ENCODE data around the gene COL6A1. TPM values are rescaled to one million over a fixed set of nuclear protein-coding genes. Genes with fewer than 3 reads are reported as not detected.

COL6A1 gene
- polyA plus RNA-seq, 2 of the 4 experiments (the other 2 are of a cell fraction): 3.9 to 18.3 TPM

- POLR2A ChIA-PET: interaction anchor here (0.5 kb wide), 1 partner anchor 10 kb away, joined by 4 read pairs; no protein-coding TSS in a partner anchor
- 85% methylated on average over 19 of the region's 38 CpGs for WGBS (ENCODE audit: missing lambda C conversion rate)
- Histone ChIP-seq H3K4me1 (no peaks in the 10 kb centered on the region), H3K9me3 (no peaks in the 10 kb centered on the region), H3K4me3 (no peak overlapping the region), H3K4me2 (no peak overlapping the region), H3K27ac (no peak overlapping the region)
- TF ChIP-seq RARB (CRISPR knock-in tag; IDR thresholded peaks at IDR 0.05): no peak
- TF ChIP-seq ZNF302 (CRISPR knock-in tag; IDR thresholded peaks at IDR 0.05): no peak
- no peak for TF ChIP-seq CBX8 (IDR thresholded peaks at IDR 0.05)
- no peak for TF ChIP-seq HDAC2 (IDR thresholded peaks at IDR 0.05)
- TF ChIP-seq HOXA7 (CRISPR knock-in tag; IDR thresholded peaks at IDR 0.05): no peak
- no peak for TF ChIP-seq MAZ (IDR thresholded peaks at IDR 0.05; ENCODE audit: borderline replicate concordance, low read depth, low read length)
- no peak for TF ChIP-seq HEYL (CRISPR knock-in tag; IDR thresholded peaks at IDR 0.05)
- TF ChIP-seq FOSL2 (IDR thresholded peaks at IDR 0.05): no peak
- TF ChIP-seq FOSL2 (CRISPR knock-in tag; IDR thresholded peaks at IDR 0.05): no peak
- TF ChIP-seq EHF (CRISPR knock-in tag; IDR thresholded peaks at IDR 0.05): no peak
- no peak for DNase-seq (ENCODE audit: low read depth in 1 of 2, low spot score in 1 of 2)
- no peak for ATAC-seq
- FAIRE-seq: no peak
- CTCF ChIA-PET: no interaction called here
Measured at GRCh38 chr21:45983981-45984551, 2.5 kb downstream of the COL6A1 start.

- no peaks in the 10 kb centered on the region for H3K9me3 ChIP-seq
- H3K27ac ChIP-seq: no peak overlapping the region
- TF ChIP-seq ELK1 (IDR thresholded peaks at IDR 0.05; ENCODE audit: low read depth, low read length) (no peak), ZFP36 (IDR thresholded peaks at IDR 0.05; ENCODE audit: borderline replicate concordance, partially characterized antibody) (no peak), MYC (IDR thresholded peaks at IDR 0.05; ENCODE audit: borderline replicate concordance, low read length) (no peak), ZC3H11A (IDR thresholded peaks at IDR 0.05) (no peak), RAD21 (conservative IDR thresholded peaks at IDR 0.05 in 1 of 2, IDR thresholded peaks at IDR 0.05 in 1 of 2) (no peak), CBX2 (IDR thresholded peaks at IDR 0.05; ENCODE audit: borderline replicate concordance, low read depth) (no peak), EHMT2 (IDR thresholded peaks at IDR 0.05; ENCODE audit: low read depth) (no peak), HMGXB4 (CRISPR knock-in tag; IDR thresholded peaks at IDR 0.05; ENCODE audit: borderline replicate concordance) (no peak), KDM5A (IDR thresholded peaks at IDR 0.05) (no peak), ATOH8 (CRISPR knock-in tag; IDR thresholded peaks at IDR 0.05; ENCODE audit: low read depth) (no peak), RFX5 (IDR thresholded peaks at IDR 0.05) (no peak), SREBF2 (IDR thresholded peaks at IDR 0.05) (no peak), EHF (CRISPR knock-in tag; IDR thresholded peaks at IDR 0.05) (no peak), HOXB5 (CRISPR knock-in tag; IDR thresholded peaks at IDR 0.05) (no peak), RARB (CRISPR knock-in tag; IDR thresholded peaks at IDR 0.05) (no peak)
- ChIA-PET CTCF (no interaction called here), POLR2A (no interaction called here)
- no peak overlapping the region for H3K4me2 ChIP-seq
- FAIRE-seq: no peak
- H3K4me1 ChIP-seq: no peaks in the 10 kb centered on the region
- no peak overlapping the region for H3K4me3 ChIP-seq
- 59% methylated on average over 3 of the region's 3 CpGs for WGBS (ENCODE audit: missing lambda C conversion rate)
- no peak for ATAC-seq
- no peak for DNase-seq (ENCODE audit: low read depth in 1 of 2, low spot score in 1 of 2)
Measured at GRCh38 chr21:45984584-45985095, 3.1 kb downstream of the COL6A1 start.

All from A549 (cell line).